GM18868 (cell line): Measurements from ENCODE around the gene LRPAP1.

Experiments used
- ATAC-seq: cut with Tn5 transposase; IDR thresholded peaks from one replicate; pipeline ENCODE4 v1.9.1; 2021; ENCODE audit warnings: mild to moderate bottlenecking, moderate library complexity; ENCODE audit not compliant: unreplicated experiment

Gene LRPAP1

GRCh38 chr4:3501825-3502425 lies 30.3 kb downstream of the LRPAP1 start:
- ATAC-seq, result no peak

GRCh38 chr4:3501126-3501824 lies 30.9 kb downstream of the LRPAP1 start:
- no peak for ATAC-seq

DNA sequence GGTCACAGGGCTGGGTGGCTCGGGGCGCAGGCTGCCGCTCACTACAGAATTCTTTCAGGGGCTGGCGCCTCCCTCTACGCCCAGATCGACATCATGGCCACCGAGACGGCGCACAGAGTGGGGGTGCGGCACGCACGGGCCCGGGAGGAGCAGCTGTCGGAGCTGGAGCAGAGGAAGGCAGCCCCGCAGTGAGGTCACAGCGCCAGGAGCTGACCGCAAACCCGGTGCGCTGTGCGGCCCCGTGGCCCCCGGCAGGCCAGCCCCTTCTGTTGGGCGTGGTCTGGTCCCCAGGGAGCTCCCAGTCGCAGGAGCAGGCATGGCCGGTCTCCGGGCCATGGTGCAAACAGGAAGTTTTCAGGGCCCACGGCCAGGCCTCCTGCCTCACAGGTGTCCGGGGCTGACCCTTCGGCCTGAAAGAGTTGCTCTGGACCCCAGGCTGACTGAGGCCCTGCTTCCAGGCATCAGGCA lies 31.6 kb downstream of the LRPAP1 start:
- no peak for ATAC-seq

DNA sequence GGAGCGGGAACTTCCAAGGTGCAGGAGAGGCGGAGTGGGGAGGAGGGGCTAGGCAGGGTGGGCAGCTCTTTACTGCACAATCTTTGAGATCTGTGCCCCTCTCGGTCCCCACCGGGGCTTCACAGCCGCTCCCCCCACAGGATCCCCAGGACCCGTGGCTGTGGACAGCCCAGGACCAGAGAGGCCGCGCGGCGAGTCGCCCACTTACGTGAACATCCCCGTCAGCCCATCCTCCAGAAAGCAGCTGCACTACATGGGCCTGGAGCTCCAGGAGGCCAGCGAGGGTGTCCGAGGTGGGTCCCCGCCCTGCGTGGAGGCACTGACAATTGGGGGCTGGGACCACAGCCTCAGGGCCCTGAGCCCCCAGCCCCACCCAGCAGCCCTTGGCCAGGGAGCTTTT lies 32.1 kb downstream of the LRPAP1 start:
- no peak for ATAC-seq

- no peak for ATAC-seq
These were observed 32.5 kb downstream of the LRPAP1 start for GRCh38 chr4:3499710-3500109.

DNA sequence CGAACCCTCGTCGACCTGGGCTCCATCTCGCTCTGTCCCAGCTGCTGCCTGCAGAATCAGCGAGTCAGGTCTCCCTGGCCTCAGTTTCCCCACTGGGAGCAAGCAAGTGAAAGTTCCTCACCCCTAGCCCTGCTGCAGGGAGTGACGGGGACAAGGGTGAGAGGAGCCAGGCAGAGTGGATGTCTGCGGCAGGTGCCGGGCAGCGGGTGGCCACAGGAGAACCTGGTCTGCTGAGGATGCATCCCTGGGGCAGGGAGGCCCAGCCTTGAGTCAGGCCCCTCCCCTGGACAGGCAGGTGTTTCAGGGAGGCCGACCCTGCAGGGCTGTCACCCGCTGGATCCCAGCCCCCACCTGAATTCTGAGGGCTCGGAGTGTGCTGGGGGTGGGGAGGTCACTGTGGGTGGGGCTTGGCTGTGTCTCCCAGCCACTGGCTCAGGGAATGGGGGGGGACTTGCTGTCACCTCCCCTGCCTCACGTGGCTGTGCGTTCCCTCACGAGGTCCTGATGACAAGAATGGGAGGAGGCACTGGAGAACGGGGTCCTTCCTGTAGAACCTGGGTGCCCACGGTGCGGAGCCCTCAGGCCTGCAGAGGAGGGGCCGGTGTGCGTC lies 33.2 kb downstream of the LRPAP1 start:
- ATAC-seq, result no peak

GRCh38 chr4:3498407-3498806 lies 33.8 kb downstream of the LRPAP1 start:
- ATAC-seq, result no peak

DNA sequence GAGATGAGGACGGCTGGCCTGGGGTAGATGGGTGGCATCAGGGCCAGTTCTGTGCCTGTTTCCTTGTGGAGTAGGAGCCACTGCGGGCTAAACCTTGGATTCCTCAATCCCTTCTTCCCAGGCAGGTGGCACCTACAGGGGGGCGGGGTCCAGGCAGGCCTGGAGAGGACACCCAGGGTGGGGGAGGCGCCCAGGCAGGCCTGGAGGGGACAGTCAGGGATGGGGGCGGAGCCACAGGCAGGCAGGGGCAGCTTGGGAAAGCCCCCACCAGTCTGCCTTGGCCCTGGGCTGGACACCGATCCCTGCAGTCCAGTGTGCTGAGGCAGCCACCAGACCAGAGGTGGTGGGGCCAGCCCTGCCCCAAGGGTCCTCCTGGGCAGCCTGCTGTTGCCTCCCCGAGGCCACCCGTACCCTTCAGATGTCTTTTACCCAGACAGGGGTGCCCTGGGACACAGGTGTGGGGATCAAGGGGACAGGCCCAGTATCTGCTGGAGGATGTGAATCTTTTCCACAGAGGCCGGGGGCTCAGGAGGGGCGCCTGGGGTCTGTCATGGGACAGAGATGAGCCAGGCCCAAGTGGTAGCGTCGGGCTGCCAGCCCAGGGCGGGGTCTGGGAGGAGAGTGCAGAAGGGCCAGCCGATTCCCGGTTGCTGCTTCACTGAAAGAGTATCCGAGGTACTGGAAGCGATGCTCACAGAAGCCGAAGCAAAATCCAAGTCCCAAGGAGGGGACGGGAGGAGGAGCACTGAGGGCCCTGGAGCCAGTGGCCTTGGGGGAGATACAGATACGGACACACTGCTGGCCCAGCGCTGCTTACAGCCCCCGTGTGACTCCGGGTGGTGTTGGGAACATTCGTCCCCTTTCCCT lies 34.5 kb downstream of the LRPAP1 start:
- no peak for ATAC-seq

- no peak for ATAC-seq
These were observed 35.1 kb downstream of the LRPAP1 start for GRCh38 chr4:3497095-3497494.

DNA sequence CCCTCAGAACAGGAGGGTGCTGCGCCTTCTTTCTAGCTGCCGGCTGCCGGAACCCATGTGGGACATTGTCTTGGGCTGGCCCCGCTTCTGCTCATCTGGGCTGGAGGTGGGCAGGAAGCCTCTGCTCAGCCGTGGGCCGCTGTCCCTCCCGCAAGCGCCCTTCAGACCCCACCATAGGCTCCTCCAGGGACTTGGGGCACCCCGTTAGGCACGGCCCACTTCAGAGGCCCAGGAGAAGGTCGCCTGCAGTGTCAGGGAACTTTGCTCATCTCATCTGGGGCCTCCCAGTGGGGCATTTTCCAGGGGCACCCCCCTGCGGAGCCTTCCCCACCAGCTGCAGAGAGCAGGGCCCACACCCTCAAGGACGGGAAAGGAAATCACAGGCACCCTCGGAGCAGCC lies 36.2 kb downstream of the LRPAP1 start:
- no peak for ATAC-seq

DNA sequence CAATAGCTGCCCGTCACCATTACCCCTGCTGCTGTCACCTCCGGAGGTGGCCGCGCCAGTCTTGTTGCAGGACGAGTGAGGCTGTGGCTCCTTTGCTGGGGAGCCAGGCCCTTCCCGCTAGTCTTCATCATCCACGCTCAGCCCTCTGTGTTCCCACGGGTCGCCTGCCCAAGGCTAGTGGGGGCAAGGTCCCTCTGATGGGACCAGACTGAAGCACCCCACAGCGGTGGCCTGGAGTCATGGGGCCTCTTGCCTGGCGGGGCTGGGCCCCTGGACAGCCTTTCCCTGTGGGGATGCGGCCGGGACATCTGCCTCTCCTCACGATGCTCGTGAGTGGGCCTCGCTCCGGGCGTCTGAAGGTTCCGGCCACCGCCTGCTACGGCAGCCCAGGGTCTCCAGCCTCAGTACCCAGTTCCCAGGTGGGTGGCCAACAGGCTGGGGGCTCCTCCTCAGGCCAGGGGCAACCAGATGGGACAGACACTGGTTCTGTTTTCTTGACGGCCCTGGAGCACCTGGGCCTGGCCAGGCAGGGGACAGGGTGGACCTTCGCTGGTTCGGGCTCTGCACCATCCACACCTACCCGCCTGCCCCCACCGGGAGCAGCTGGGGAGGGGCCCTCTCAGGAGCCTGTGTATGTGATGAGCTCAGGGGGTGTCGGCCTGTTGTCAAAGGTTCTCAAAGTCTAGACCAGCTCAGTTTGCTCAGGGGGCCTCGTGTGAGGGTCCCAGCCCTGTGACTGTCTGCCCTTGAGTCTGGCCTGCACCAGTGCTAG lies 36.8 kb downstream of the LRPAP1 start:
- no peak for ATAC-seq

- ATAC-seq, result no peak
These were observed 37.8 kb downstream of the LRPAP1 start for GRCh38 chr4:3494462-3494871.

DNA sequence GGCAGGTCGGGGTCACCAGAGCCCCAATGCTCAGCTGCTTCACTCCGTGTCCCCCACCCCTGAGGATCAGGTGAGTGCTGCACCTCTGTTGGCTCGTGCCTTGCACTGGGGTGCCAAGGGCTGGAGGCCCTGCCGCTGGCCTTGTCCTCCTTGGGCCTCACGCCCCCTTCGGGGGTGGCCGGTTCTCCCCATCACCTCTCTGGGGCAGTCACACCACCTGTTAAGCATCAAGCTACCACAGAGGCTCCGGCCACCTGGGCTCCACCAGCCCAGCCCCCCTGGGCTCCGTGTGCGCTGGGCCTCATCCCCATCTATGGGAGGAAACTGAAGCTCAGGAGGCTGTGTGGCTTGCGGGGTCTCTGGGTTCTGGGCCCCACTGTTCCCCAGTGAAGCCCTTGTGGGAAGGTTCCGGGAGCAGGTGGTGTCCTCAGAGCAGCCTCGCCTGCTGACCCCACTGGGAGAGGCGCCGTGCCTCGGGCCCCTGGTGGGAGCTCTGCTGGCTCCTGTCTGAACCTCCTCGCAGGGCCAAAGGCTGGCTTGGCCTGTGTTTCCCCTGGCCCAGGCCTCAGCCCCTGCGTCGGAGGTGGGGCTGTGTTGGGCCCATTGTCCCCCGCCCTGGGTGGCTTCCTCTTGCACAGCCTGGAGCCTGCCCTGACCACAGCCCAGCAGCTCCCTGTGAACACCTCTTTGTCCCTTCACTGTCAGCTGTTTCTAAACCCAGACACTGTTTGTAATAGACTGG lies 38.3 kb downstream of the LRPAP1 start:
- no peak for ATAC-seq

DNA sequence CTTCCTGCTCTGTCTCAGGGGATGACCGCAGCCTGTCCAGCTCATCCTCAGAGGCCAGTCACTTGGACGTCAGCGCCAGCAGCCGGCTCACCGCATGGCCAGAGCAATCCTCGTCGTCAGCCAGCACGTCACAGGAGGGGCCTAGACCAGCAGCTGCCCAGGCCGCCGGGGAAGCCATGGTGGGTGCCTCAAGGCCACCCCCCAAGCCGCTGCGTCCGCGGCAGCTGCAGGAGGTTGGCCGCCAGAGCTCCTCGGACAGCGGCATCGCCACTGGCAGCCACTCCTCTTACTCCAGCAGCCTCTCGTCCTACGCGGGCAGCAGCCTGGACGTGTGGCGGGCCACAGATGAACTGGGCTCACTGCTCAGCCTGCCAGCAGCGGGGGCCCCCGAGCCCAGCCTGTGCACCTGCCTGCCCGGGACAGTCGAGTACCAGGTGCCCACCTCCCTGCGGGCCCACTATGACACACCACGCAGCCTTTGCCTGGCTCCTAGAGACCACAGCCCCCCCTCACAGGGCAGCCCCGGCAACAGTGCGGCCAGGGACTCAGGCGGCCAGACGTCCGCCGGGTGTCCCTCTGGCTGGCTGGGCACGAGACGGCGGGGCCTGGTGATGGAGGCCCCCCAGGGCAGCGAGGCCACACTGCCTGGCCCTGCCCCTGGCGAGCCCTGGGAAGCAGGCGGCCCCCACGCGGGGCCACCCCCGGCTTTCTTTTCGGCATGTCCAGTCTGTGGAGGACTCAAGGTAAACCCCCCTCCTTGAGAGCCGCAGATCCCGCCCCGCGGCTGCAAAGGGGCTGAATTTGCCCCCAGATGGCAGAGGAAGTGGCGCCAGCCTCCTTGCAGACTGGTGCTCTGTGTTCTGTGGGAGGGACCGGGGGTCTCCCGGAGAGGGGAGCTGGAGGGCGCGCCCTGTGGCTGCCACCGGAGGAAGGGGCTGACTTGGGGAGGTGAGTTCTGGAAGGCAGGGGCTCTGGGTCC lies 39.2 kb downstream of the LRPAP1 start:
- ATAC-seq, result no peak

GRCh38 chr4:3491681-3492405 lies 40.4 kb downstream of the LRPAP1 start:
- no peak for ATAC-seq

DNA sequence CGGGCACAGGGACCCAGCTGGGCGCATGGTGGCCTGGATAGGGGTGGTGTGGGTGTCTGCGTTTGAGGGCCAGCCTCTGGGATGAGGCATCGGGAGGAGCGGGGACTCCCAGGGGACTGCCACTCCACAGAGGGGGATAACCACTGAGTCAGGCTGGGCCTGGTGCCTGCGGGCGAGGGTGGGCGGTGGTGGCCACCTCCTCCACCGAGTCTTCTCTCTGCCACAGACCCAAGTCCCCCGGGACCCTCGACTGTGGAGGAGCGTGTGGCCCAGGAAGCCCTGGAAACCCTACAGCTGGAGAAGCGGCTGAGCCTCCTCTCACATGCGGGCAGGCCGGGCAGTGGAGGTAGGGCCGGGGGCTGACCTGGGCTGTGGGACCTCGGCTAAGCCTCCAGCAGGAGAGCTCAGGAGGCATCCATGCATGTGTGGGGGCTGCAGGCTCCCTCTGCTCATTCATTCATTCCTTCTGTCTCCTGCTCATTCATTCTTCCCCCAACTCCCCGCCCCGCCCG lies 42.7 kb downstream of the LRPAP1 start:
- ATAC-seq, result no peak

GRCh38 chr4:3488820-3489219 lies 43.4 kb downstream of the LRPAP1 start:
- no peak for ATAC-seq

DNA sequence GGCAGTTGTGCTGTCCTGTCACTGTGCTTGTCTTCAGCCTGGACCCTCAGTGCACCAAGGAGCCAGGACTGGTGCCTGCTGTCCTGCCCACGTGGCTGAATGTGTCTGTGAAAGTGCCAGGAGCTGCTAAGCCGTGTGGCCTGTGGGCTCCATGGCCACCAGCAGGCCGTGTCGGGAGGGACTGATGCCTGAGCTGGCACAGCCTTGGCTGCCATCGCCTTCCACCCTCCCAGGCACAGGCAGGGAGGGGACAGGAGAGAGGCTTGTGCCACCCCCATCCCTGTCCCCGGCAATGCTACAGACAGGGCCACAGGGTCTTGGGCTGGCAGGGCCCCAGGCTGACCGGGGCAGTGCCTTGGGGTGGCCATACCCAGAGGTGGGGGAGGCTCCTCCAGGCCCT lies 44.4 kb downstream of the LRPAP1 start:
- no peak for ATAC-seq
